Measurements from ENCODE around the gene GLB1L2. TPM values are rescaled to one million over a fixed set of nuclear protein-coding genes. Genes with fewer than 3 reads are reported as not detected.

Gene GLB1L2
- total and polyA plus RNA-seq, 8 donors = 4.2 to 10.1 (median 6.9) TPM

- Histone ChIP-seq H3K27me3 (no peaks in the 10 kb centered on the region), H3K27ac (no peak overlapping the region), H3K9me3 (no peaks in the 10 kb centered on the region), H3K36me3 (no peaks in the 10 kb centered on the region), H3K4me3 (no peak overlapping the region), H3K4me1 (no peaks in the 10 kb centered on the region)
- intact Hi-C loops (cut with DNase I) = no loop called here
- no peak for FAIRE-seq
- WGBS, 2 donors = 81 to 84% methylated on average over 8 of the region's 8 CpGs
- peak in 3 of 6 donors; percentile 15 to 44 (median 40) for DNase-seq
- no peak for ATAC-seq
- TF ChIP-seq, protein P1, sequence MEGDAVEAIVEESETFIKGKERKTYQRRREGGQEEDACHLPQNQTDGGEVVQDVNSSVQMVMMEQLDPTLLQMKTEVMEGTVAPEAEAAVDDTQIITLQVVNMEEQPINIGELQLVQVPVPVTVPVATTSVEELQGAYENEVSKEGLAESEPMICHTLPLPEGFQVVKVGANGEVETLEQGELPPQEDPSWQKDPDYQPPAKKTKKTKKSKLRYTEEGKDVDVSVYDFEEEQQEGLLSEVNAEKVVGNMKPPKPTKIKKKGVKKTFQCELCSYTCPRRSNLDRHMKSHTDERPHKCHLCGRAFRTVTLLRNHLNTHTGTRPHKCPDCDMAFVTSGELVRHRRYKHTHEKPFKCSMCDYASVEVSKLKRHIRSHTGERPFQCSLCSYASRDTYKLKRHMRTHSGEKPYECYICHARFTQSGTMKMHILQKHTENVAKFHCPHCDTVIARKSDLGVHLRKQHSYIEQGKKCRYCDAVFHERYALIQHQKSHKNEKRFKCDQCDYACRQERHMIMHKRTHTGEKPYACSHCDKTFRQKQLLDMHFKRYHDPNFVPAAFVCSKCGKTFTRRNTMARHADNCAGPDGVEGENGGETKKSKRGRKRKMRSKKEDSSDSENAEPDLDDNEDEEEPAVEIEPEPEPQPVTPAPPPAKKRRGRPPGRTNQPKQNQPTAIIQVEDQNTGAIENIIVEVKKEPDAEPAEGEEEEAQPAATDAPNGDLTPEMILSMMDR (IDR thresholded peaks at IDR 0.05) = no peak
These were observed 41.2 kb downstream of the GLB1L2 start for GRCh38 chr11:134372961-134373360.

GRCh38 chr11:134373591-134374052, 41.8 kb downstream of the GLB1L2 start:
- H3K27ac ChIP-seq = no peak overlapping the region
- no peaks in the 10 kb centered on the region for H3K4me1 ChIP-seq
- H3K9me3 ChIP-seq = no peaks in the 10 kb centered on the region
- ATAC-seq (no peak), DNase-seq (peak in 3 of 6 donors; percentile 8 to 39 (median 37)), FAIRE-seq (no peak)
- 86 to 88% methylated on average over 14 of the region's 14 CpGs for WGBS, 2 donors
- intact Hi-C loops (cut with DNase I) = no loop called here
- no peaks in the 10 kb centered on the region for H3K36me3 ChIP-seq
- no peaks in the 10 kb centered on the region for H3K27me3 ChIP-seq
- H3K4me3 ChIP-seq = no peak overlapping the region
- TF ChIP-seq, protein P1 (IDR thresholded peaks at IDR 0.05) = no peak

- Histone ChIP-seq H3K27me3 (no peaks in the 10 kb centered on the region), H3K36me3 (no peaks in the 10 kb centered on the region), H3K4me1 (no peaks in the 10 kb centered on the region), H3K9me3 (no peaks in the 10 kb centered on the region), H3K4me3 (no peak overlapping the region), H3K27ac (no peak overlapping the region)
- DNase-seq (peak in 2 of 6 donors; percentile 4 to 33), FAIRE-seq (no peak), ATAC-seq (no peak)
- intact Hi-C loops (cut with DNase I) = no loop called here
- TF ChIP-seq, protein P1 (IDR thresholded peaks at IDR 0.05) = no peak
- 84 to 90% methylated on average over 9 of the region's 9 CpGs for WGBS, 2 donors
These were observed 42.4 kb downstream of the GLB1L2 start for GRCh38 chr11:134374171-134374570.

DNA sequence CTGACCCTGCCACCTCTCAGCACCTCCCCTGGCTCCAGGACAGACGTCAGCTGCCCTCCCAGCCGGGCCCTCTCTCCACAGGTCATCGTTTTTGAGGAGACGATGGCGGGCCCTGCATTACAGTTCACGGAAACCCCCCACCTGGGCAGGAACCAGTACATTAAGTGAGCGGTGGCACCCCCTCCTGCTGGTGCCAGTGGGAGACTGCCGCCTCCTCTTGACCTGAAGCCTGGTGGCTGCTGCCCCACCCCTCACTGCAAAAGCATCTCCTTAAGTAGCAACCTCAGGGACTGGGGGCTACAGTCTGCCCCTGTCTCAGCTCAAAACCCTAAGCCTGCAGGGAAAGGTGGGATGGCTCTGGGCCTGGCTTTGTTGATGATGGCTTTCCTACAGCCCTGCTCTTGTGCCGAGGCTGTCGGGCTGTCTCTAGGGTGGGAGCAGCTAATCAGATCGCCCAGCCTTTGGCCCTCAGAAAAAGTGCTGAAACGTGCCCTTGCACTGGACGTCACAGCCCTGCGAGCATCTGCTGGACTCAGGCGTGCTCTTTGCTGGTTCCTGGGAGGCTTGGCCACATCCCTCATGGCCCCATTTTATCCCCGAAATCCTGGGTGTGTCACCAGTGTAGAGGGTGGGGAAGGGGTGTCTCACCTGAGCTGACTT, 43.2 kb downstream of the GLB1L2 start:
- Histone ChIP-seq H3K27me3 (no peaks in the 10 kb centered on the region), H3K27ac (no peak overlapping the region), H3K4me1 (no peaks in the 10 kb centered on the region), H3K36me3 (no peaks in the 10 kb centered on the region), H3K4me3 (no peak overlapping the region), H3K9me3 (no peaks in the 10 kb centered on the region)
- intact Hi-C loops (cut with DNase I) = no loop called here
- ATAC-seq = no peak
- WGBS, 2 donors = 82 to 89% methylated on average over 16 of the region's 16 CpGs
- TF ChIP-seq, protein P1 (IDR thresholded peaks at IDR 0.05) = no peak
- peak in 3 of 6 donors; percentile 6 to 35 (median 34) for DNase-seq
- FAIRE-seq = no peak

Measured in pancreas (tissue), 10 donors.